GM20431 (cell line): ENCODE results near the gene FAM110A.
"Not testable (repeated sequence)": the region's sequence is repeated elsewhere in the genome, so short reads cannot be mapped to it uniquely, and the experiment has no call there.

Experiments used
- in situ Hi-C: fragments of 300-500 bp; cut with MseI, MboI; formaldehyde crosslinking; loops from one replicate; pipeline ENCODE4 v1.15.0; 2020; ENCODE audit warnings: low sequenced_read_pairs; ENCODE audit not compliant: unreplicated experiment

FAM110A gene

GRCh38 chr20:833450-834150, at the start of gene FAM110A:
Gene FAM110A, plus strand, starts transcription at chr20:833715. Its CDS starts 11,090 bp downstream, at chr20:844805.
- in situ Hi-C loops = no loop called here

- in situ Hi-C loops = no loop called here
Measured at GRCh38 chr20:787825-788224, 45.7 kb upstream of the FAM110A start.

GRCh38 chr20:791056-791455, 42.5 kb upstream of the FAM110A start:
- in situ Hi-C loops = no loop called here

GRCh38 chr20:792248-792647, 41.3 kb upstream of the FAM110A start:
- in situ Hi-C loops = no loop called here

- in situ Hi-C loops = no loop called here
Measured at GRCh38 chr20:796921-797320, 36.6 kb upstream of the FAM110A start.

GRCh38 chr20:798746-799145, 34.8 kb upstream of the FAM110A start:
- in situ Hi-C loops = not testable (repeated sequence)

- in situ Hi-C loops = not testable (repeated sequence)
Measured at GRCh38 chr20:800026-800425, 33.5 kb upstream of the FAM110A start.

- in situ Hi-C loops = no loop called here
Measured at GRCh38 chr20:801678-802077, 31.8 kb upstream of the FAM110A start.

GRCh38 chr20:805713-806112, 27.8 kb upstream of the FAM110A start:
- in situ Hi-C loops = no loop called here

GRCh38 chr20:811776-812434, 21.6 kb upstream of the FAM110A start:
- in situ Hi-C loops = loop anchor here (10.0 kb wide), 2 partner anchors 163 to 293 kb away; no protein-coding TSS in a partner anchor

GRCh38 chr20:812435-812814, 21.1 kb upstream of the FAM110A start:
- in situ Hi-C loops = loop anchor here (10.0 kb wide), 2 partner anchors 162 to 292 kb away; no protein-coding TSS in a partner anchor

- in situ Hi-C loops = loop anchor here (10.0 kb wide), 2 partner anchors 161 to 291 kb away; no protein-coding TSS in a partner anchor
Measured at GRCh38 chr20:813390-813789, 20.1 kb upstream of the FAM110A start.

- in situ Hi-C loops = loop anchor here (10.0 kb wide), 2 partner anchors 160 to 290 kb away; no protein-coding TSS in a partner anchor
Measured at GRCh38 chr20:815226-815625, 18.3 kb upstream of the FAM110A start.

- in situ Hi-C loops = loop anchor here (10.0 kb wide), 2 partner anchors 159 to 289 kb away; no protein-coding TSS in a partner anchor
Measured at GRCh38 chr20:815914-816606, 17.5 kb upstream of the FAM110A start.

- in situ Hi-C loops = loop anchor here (10.0 kb wide), 2 partner anchors 157 to 287 kb away; no protein-coding TSS in a partner anchor
Measured at GRCh38 chr20:818001-818664, 15.4 kb upstream of the FAM110A start.

GRCh38 chr20:819680-820322, 13.7 kb upstream of the FAM110A start:
- in situ Hi-C loops = loop anchor here (10.0 kb wide), 2 partner anchors 155 to 285 kb away; no protein-coding TSS in a partner anchor

GRCh38 chr20:820323-820953, 13.1 kb upstream of the FAM110A start:
- in situ Hi-C loops = no loop called here

- in situ Hi-C loops = no loop called here
Measured at GRCh38 chr20:821046-821730, 12.3 kb upstream of the FAM110A start.

- in situ Hi-C loops = no loop called here
Measured at GRCh38 chr20:821731-822065, 11.8 kb upstream of the FAM110A start.
